Raji (cell line): ENCODE measurements around the gene ACTL6A.

Source experiments
- POLR2A ChIP-seq: IDR thresholded peaks from 2 replicates; pipeline ENCODE4 v1.6.1; 2011; ENCODE audit warnings: low read depth, low read length, control low read depth; ENCODE audit not compliant: insufficient read depth

ACTL6A gene

DNA sequence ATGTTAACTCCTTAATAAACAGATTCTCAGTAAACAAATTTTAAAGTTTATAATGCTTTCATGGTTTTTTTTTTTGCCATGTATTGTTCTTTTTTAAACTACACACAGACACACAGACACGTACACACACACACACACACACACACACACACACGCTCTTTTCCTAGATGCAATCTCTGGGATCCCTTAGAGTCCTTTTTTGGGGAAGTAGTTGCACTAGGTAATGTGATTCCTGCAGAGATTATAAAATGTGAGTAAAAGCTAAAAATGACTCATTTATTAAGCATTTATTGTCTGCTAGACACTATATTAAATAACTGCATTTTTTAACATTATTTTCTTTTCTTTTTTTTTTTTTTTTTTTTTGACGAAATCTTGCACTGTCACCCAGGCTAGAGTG is 61.7 kb downstream of the ACTL6A start:
- TF ChIP-seq POLR2A, result no peak

DNA sequence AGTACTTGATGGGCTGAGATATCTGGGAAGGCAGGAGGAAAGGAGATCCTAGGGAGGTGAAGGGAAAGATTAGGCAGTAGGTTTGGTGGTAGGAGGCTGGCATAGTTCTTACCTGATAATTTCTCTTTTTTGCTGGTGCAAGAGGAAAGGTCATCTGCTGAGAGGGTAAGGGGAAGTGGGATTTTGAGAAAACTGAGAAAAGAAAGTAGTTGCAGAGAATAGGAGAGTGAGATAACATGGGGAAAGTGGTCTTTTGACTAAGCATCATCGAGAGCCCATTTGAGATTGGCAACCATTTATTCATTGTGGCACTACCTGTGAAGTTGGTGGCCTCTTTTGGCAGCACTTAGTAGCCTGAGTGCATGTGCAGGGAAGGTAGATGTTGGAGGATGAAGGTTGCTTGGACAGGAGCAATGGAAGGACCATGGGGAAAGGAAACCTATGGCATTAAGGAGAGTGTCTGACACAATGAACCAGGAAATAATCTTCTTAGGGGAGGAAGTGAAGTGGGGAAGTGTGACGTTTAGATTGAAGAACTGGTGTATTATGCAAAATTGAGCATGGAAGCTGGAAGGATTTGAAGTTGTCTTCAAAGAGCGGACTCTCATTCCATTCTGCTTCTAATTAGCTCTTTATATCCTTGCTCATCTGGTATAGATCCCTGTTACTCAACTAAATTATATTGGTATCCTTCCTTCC is 68.2 kb downstream of the ACTL6A start:
- TF ChIP-seq POLR2A, result no peak
